ENCODE results near the gene PEX5L. TPM values are rescaled to one million over a fixed set of nuclear protein-coding genes. Genes with fewer than 3 reads are reported as not detected.

PEX5L gene
- total RNA-seq, 1 experiment from 2014 or later = 3.2 TPM

- Mint-ChIP-seq H3K9me3 (no peaks in the 10 kb centered on the region), H3K4me1 (peaks cover 52% of the 10 kb centered on the region), H3K36me3 (no peaks in the 10 kb centered on the region), H3K4me3 (no peak overlapping the region), H3K27me3 (ENCODE audit: low read depth) (no peaks in the 10 kb centered on the region), H3K27ac (no peak overlapping the region)
- ATAC-seq (no peak), DNase-seq (ENCODE audit: low spot score) (no peak)
- no peak for TF ChIP-seq AR (CRISPR knock-in tag; IDR thresholded peaks at IDR 0.05)
- TF ChIP-seq FOXP4 (CRISPR knock-in tag; IDR thresholded peaks at IDR 0.05) = no peak
- TF ChIP-seq ZNF671 (CRISPR knock-in tag; IDR thresholded peaks at IDR 0.05) = no peak
- no peak for TF ChIP-seq GRHL2 (CRISPR knock-in tag; IDR thresholded peaks at IDR 0.05; ENCODE audit: insufficient replicate concordance, severe bottlenecking)
- TF ChIP-seq CDX4 (CRISPR knock-in tag; IDR thresholded peaks at IDR 0.05; ENCODE audit: borderline replicate concordance) = no peak
- TF ChIP-seq SP1 (CRISPR knock-in tag; conservative IDR thresholded peaks at IDR 0.05) = no peak
- no peak for TF ChIP-seq ESRRA (CRISPR knock-in tag; IDR thresholded peaks at IDR 0.05; ENCODE audit: borderline replicate concordance)
- no peak for TF ChIP-seq RORB (CRISPR knock-in tag; IDR thresholded peaks at IDR 0.05)
- no peak for TF ChIP-seq NR1H2 (CRISPR knock-in tag; IDR thresholded peaks at IDR 0.05)
- TF ChIP-seq STAT6 (CRISPR knock-in tag; conservative IDR thresholded peaks at IDR 0.05; ENCODE audit: low read depth) = no peak
- ChIA-PET CTCF (interaction anchor here (1.1 kb wide), 1 partner anchor 13 kb away, joined by 4 read pairs; no protein-coding TSS in a partner anchor), POLR2A (no interaction called here)
Measured at GRCh38 chr3:179885950-179886349, 150.8 kb downstream of the PEX5L start.

GRCh38 chr3:179884136-179884535 lies 152.6 kb downstream of the PEX5L start:
- Mint-ChIP-seq H3K4me1 (peaks cover 57% of the 10 kb centered on the region), H3K27ac (no peak overlapping the region), H3K9me3 (no peaks in the 10 kb centered on the region), H3K36me3 (no peaks in the 10 kb centered on the region), H3K27me3 (ENCODE audit: low read depth) (no peaks in the 10 kb centered on the region), H3K4me3 (no peak overlapping the region)
- no peak for DNase-seq (ENCODE audit: low spot score)
- no peak for ATAC-seq
- ChIA-PET CTCF (interaction anchor here (0.9 kb wide), 1 partner anchor 11 kb away, joined by 3 read pairs; no protein-coding TSS in a partner anchor), POLR2A (interaction anchor here (1.2 kb wide), 1 partner anchor 11 kb away, joined by 3 read pairs; no protein-coding TSS in a partner anchor)
- no peak for TF ChIP-seq FOXK1 (CRISPR knock-in tag; IDR thresholded peaks at IDR 0.05)
- no peak for TF ChIP-seq NR2C2 (CRISPR knock-in tag; IDR thresholded peaks at IDR 0.05)
- TF ChIP-seq USF2 (CRISPR knock-in tag; IDR thresholded peaks at IDR 0.05) = no peak
- TF ChIP-seq JUN (CRISPR knock-in tag; IDR thresholded peaks at IDR 0.05) = no peak
- TF ChIP-seq EMX1 (CRISPR knock-in tag; IDR thresholded peaks at IDR 0.05) = no peak
- TF ChIP-seq KAT7 (CRISPR knock-in tag; IDR thresholded peaks at IDR 0.05; ENCODE audit: borderline replicate concordance) = no peak
- no peak for TF ChIP-seq HMGA2 (CRISPR knock-in tag; IDR thresholded peaks at IDR 0.05)
- TF ChIP-seq CDX4 (CRISPR knock-in tag; IDR thresholded peaks at IDR 0.05; ENCODE audit: borderline replicate concordance) = no peak
- no peak for TF ChIP-seq CREB1 (CRISPR knock-in tag; IDR thresholded peaks at IDR 0.05)
- TF ChIP-seq PRDM15 (CRISPR knock-in tag; IDR thresholded peaks at IDR 0.05) = no peak
- no peak for TF ChIP-seq TCF7 (CRISPR knock-in tag; IDR thresholded peaks at IDR 0.05; ENCODE audit: low read depth)
- no peak for TF ChIP-seq ZNF396 (CRISPR knock-in tag; IDR thresholded peaks at IDR 0.05; ENCODE audit: borderline replicate concordance)
- TF ChIP-seq OVOL2 (CRISPR knock-in tag; IDR thresholded peaks at IDR 0.05; ENCODE audit: borderline replicate concordance) = no peak

Measured in WTC11 (cell line).